Ovary (tissue), 10 donors: ENCODE results near the gene NEDD1. TPM values are rescaled to one million over a fixed set of nuclear protein-coding genes. Genes with fewer than 3 reads are reported as not detected.

Experiments
- DNase-seq, 5 donors: peaks; one replicate each; pipeline ENCODE4 v3.0.0-alpha.2; 2019 to 2020
- H3K27ac ChIP-seq, 2 donors: fragments of 200-600 bp; one replicate each; pipeline versions ENCODE4 v1.5.1 to v1.8.0; 2019 to 2022
- H3K27me3 ChIP-seq: fragments of 200-600 bp; one replicate; pipeline ENCODE4 v1.8.0; 2022
- H3K36me3 ChIP-seq: fragments of 200-600 bp; sonication (generic); one replicate; pipeline ENCODE4 v1.5.1; 2019
- H3K4me1 ChIP-seq: one replicate; pipeline ENCODE4 v1.8.1; 2013; ENCODE audit warnings: mild to moderate bottlenecking, moderate library complexity; ENCODE audit not compliant: insufficient read depth
- H3K4me3 ChIP-seq: fragments of 200-600 bp; sonication (generic); one replicate; pipeline ENCODE4 v1.5.1; 2017
- H3K9me3 ChIP-seq, 2 donors: fragments of 200-600 bp in 1 of 2; sonication (generic) in 1 of 2; one replicate each; pipeline versions ENCODE4 v1.5.1 to v1.8.1; 2013 to 2019; ENCODE audit warnings: mild to moderate bottlenecking in 1 of 2, moderate library complexity in 1 of 2
- CTCF ChIP-seq, 3 donors: fragments of 450-650 bp in 2 of 3; fragments of 200-600 bp in 1 of 3; IDR thresholded peaks; one replicate each; pipeline versions ENCODE4 v1.5.1 to v1.8.0; 2016 to 2022; ENCODE audit warnings: antibody characterized with exemption in 3 of 3, mild to moderate bottlenecking in 1 of 3
- EP300 ChIP-seq: sonication (generic); formaldehyde crosslinking; IDR thresholded peaks from one replicate; pipeline ENCODE4 v1.6.1; 2017; ENCODE audit warnings: antibody characterized with exemption
- POLR2A ChIP-seq: fragments of 450-650 bp; IDR thresholded peaks from one replicate; pipeline ENCODE4 v1.6.1; 2017; ENCODE audit warnings: antibody characterized with exemption, mild to moderate bottlenecking, moderate library complexity
- WGBS, 3 donors: extraction: QIAGEN DNeasy Blood & Tissue Kit in 1 of 3; methylation state at CpG; one replicate each; pipeline versions ENCODE4 v1.1.5 to v1.1.7; 2013 to 2017; 5-methylcytosine and 5-hydroxymethylcytosine counted together
- intact Hi-C, 4 donors: fragments of 100-400 bp; cut with DNase I; formaldehyde crosslinking; loops; one replicate each; pipeline versions ENCODE4 v1.11.0 to v1.15.1; 2022 to 2023
- long read RNA-seq, 3 donors: library from polyadenylated mRNA in 2 of 3; unstranded in 2 of 3; transcript quantifications; one replicate each; pipeline ENCODE4 v2.0.0 and lab custom pipeline, GENCODE V29; 2021 to 2026
- polyA plus RNA-seq, 2 donors: library from polyadenylated mRNA; stranded (reverse); fragments of 200-250 nt in 1 of 2; fragments of 350-450 nt in 1 of 2; fragmentation: Illumina TruSeq in 1 of 2; extraction: RNeasy Lipid Tissue Mini Kit (QIAGEN cat#74804) in 1 of 2; gene quantifications; one replicate each; pipeline ENCODE4 v1.2.3, GENCODE V29; 2013 to 2014
- total RNA-seq, 7 donors: library from RNA; depleted of rRNA in 2 of 7; stranded (reverse); fragments of >200 nt in 2 of 7; fragmentation: NEBNext Ultra II Directional in 3 of 7; extraction: Animal tissue kit (Norgen Biotek cat#: 25700) in 3 of 7; gene quantifications; one replicate each; pipeline versions ENCODE4 v1.1.0 to v1.2.4, GENCODE V29; 2016 to 2023
- donor health status: DM: no; HTN: no; CAD: no; lungs with moderate emphysema.
- donor health status: DM: no; HTN: no; CAD: no.
- donor health status: Bipolar disorder and iron deficiency.
- donor health status: DM: yes; HTN: yes; CAD: no.
- donor health status: DM: no; HTN: no; CAD: no.
- donor health status: DM: yes; HTN: yes; CAD: no.

The NEDD1 gene
- total RNA-seq: 10 to 100 TPM; 11.3 to 16.3 (median 14.5) TPM
- 10 to 100 TPM in 1 of 2 donors, 1 to 10 TPM in 1; 7.9 to 11.5 TPM for polyA plus RNA-seq
- long read RNA-seq, donor 1, full-length matches to known transcripts: 3 of 9 reads
- long read RNA-seq, donor 1, partial matches to known transcripts: 6 of 9 reads
- long read RNA-seq, donor 1, other reads (novel, unspliced or antisense): 0 of 9 reads
- long read RNA-seq, donor 2, full-length matches to known transcripts: 5 of 5 reads
- long read RNA-seq, donor 2, partial matches to known transcripts: 0 of 5 reads
- long read RNA-seq, donor 2, other reads (novel, unspliced or antisense): 0 of 5 reads
- long read RNA-seq, donor 3, full-length matches to known transcripts: 18 of 32 reads
- long read RNA-seq, donor 3, partial matches to known transcripts: 1 of 32 reads
- long read RNA-seq, donor 3, other reads (novel, unspliced or antisense): 13 of 32 reads

GRCh38 chr12:96906849-96907670, at the start of gene NEDD1:
TSS of gene NEDD1 (plus strand) at chr12:96907257. CDS start at chr12:96909760, 2,503 bp downstream.
- TF ChIP-seq POLR2A (peak; percentile 59), EP300 (no peak), CTCF (IDR thresholded peaks at IDR 0.05) (no peak)
- intact Hi-C loops: no loop called here
- H3K4me1 ChIP-seq: peaks cover 5% of the 10 kb centered on the region
- no peaks in the 10 kb centered on the region for H3K36me3 ChIP-seq
- peak within 1 kb of the TSS; percentile 70 to 78 for H3K27ac ChIP-seq
- H3K27me3 ChIP-seq: no peaks in the 10 kb centered on the region
- 0 to 1% (median 0%) methylated on average over 43 to 68 of the region's 68 CpGs for WGBS, 3 donors
- no peaks in the 10 kb centered on the region for H3K9me3 ChIP-seq
- peak; percentile 82 to 92 (median 89) for DNase-seq
- peak within 1 kb of the TSS; percentile 85 for H3K4me3 ChIP-seq

- no peak for TF ChIP-seq EP300
- TF ChIP-seq CTCF (IDR thresholded peaks at IDR 0.05): no peak
- no peak for TF ChIP-seq POLR2A
- Histone ChIP-seq H3K27me3 (no peaks in the 10 kb centered on the region), H3K36me3 (no peaks in the 10 kb centered on the region), H3K4me1 (no peaks in the 10 kb centered on the region), H3K27ac (no peak overlapping the region), H3K4me3 (no peak overlapping the region), H3K9me3 (no peaks in the 10 kb centered on the region)
- intact Hi-C loops: no loop called here
- 74 to 85% (median 77%) methylated on average over 1 of the region's 1 CpG for WGBS, 3 donors
- no peak for DNase-seq
These were observed 48.9 kb upstream of the NEDD1 start for GRCh38 chr12:96858162-96858561.

GRCh38 chr12:96861656-96862055, 45.4 kb upstream of the NEDD1 start:
- Histone ChIP-seq H3K9me3 (no peaks in the 10 kb centered on the region), H3K27me3 (no peaks in the 10 kb centered on the region), H3K4me1 (no peaks in the 10 kb centered on the region), H3K27ac (no peak overlapping the region), H3K36me3 (no peaks in the 10 kb centered on the region), H3K4me3 (no peak overlapping the region)
- no peak for DNase-seq
- no peak for TF ChIP-seq POLR2A
- no peak for TF ChIP-seq EP300
- TF ChIP-seq CTCF (IDR thresholded peaks at IDR 0.05): no peak
- intact Hi-C loops: no loop called here
- 67 to 72% (median 71%) methylated on average over 2 of the region's 2 CpGs for WGBS, 3 donors

- DNase-seq: no peak
- intact Hi-C loops: no loop called here
- 71 to 77% (median 76%) methylated on average over 1 of the region's 1 CpG for WGBS, 3 donors
These were observed 44.7 kb upstream of the NEDD1 start for GRCh38 chr12:96862326-96862725.

More at GRCh38 chr12:96862326-96862725, 44.7 kb upstream of the NEDD1 start:
- H3K27me3 ChIP-seq: no peaks in the 10 kb centered on the region
- H3K27ac ChIP-seq: no peak overlapping the region
- TF ChIP-seq EP300 (no peak), CTCF (IDR thresholded peaks at IDR 0.05) (no peak), POLR2A (no peak)
- no peaks in the 10 kb centered on the region for H3K4me1 ChIP-seq
- H3K36me3 ChIP-seq: no peaks in the 10 kb centered on the region
- no peak overlapping the region for H3K4me3 ChIP-seq
- H3K9me3 ChIP-seq: no peaks in the 10 kb centered on the region
